ENCODE measurements around the gene ELP4. TPM values are rescaled to one million over a fixed set of nuclear protein-coding genes. Genes with fewer than 3 reads are reported as not detected.

ELP4 gene
- total RNA-seq, 1 experiment from 2014 or later = 15.2 TPM

DNA sequence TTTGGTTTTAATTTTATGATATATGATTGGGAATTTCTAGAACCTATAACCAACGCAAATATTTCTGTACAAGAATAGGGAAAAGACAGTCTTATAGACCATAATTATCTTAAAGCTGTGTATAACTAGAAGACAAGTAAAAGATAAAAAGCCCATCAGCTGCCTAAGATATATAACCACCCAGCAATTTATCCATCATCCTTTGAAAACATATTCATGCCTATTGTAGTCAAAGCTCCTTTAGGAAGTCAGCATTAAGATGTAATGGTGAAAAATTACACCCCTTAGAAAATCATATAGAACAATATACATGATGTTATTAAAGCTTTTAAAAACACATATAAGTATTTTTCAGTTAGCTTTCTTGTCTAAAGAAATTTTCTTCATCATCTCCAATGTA lies 46.4 kb downstream of the ELP4 start:
- Mint-ChIP-seq H3K27ac (no peak overlapping the region), H3K4me1 (peaks cover 6 to 11% of the 10 kb centered on the region in 2 experiments), H3K9me3 (peaks cover 12 to 15% of the 10 kb centered on the region in 2 experiments), H3K27me3 (ENCODE audit: low read depth) (no peaks in the 10 kb centered on the region), H3K36me3 (ENCODE audit: insufficient read depth in 1 of 3, low read depth in 3 of 3) (peaks cover 9 to 20% (median 14%) of the 10 kb centered on the region in 3 experiments), H3K4me3 (no peak overlapping the region)
- WGBS (ENCODE audit: extremely low coverage, insufficient read length, low lambda C conversion rate) = no CpG with 5 or more reads among the region's 1 CpG
- Histone ChIP-seq H3K14ac (ENCODE audit: insufficient read depth, low read length) (no peak overlapping the region), H3K79me2 (ENCODE audit: insufficient read depth, low read length) (no peaks in the 10 kb centered on the region), H3T11ph (ENCODE audit: low read length) (no peak overlapping the region), H3K4ac (ENCODE audit: low read depth, low read length) (no peak overlapping the region), H3K9me3 (ENCODE audit: control insufficient read depth, low read depth, low read length) (no peaks in the 10 kb centered on the region), H2AFZ (ENCODE audit: low read length) (no peak overlapping the region), H2BK12ac (ENCODE audit: insufficient read length, low read depth, low read length) (no peak overlapping the region), H4K20me1 (ENCODE audit: control insufficient read depth, insufficient read depth, insufficient read length) (no peaks in the 10 kb centered on the region), H2BK15ac (ENCODE audit: low read depth, low read length) (no peak overlapping the region), H3K27me3 (ENCODE audit: insufficient read depth, low read length) (no peaks in the 10 kb centered on the region), H2AK5ac (ENCODE audit: insufficient read length, low read length) (no peak overlapping the region), H3K79me1 (ENCODE audit: insufficient read depth, low read depth, low read length, poor library complexity, severe bottlenecking) (no peaks in the 10 kb centered on the region), H3K18ac (ENCODE audit: insufficient read length, low read depth, low read length) (no peak overlapping the region), H3K23me2 (ENCODE audit: insufficient read length, low read depth, low read length, poor library complexity, severe bottlenecking) (no peaks in the 10 kb centered on the region), H3K27ac (ENCODE audit: insufficient read length, low read depth, low read length) (no peak overlapping the region), H2BK120ac (ENCODE audit: low read depth, low read length, poor library complexity, severe bottlenecking) (no peak overlapping the region), H4K8ac (replicated peaks; ENCODE audit: insufficient read length, low read depth, low read length) (no peak overlapping the region), H3K4me2 (ENCODE audit: insufficient read depth, insufficient read length, low read length) (no peak overlapping the region), H3K9ac (ENCODE audit: extremely low read depth, insufficient read length, low read length) (no peak overlapping the region), H3K56ac (ENCODE audit: insufficient read length, low read depth, low read length) (no peak overlapping the region), H4K91ac (ENCODE audit: insufficient read length, low read depth, low read length) (no peak overlapping the region), H3K23ac (ENCODE audit: insufficient read length, low read depth, low read length) (no peak overlapping the region), H4K5ac (ENCODE audit: insufficient read length, low read depth, low read length) (no peak overlapping the region), H2BK5ac (ENCODE audit: insufficient read length, low read length) (no peak overlapping the region), H3K4me1 (ENCODE audit: insufficient read depth, low read length) (no peaks in the 10 kb centered on the region), H2BK20ac (ENCODE audit: low read depth, low read length, poor library complexity, severe bottlenecking) (no peak overlapping the region)
- no peak for DNase-seq
- TF ChIP-seq, protein P1, sequence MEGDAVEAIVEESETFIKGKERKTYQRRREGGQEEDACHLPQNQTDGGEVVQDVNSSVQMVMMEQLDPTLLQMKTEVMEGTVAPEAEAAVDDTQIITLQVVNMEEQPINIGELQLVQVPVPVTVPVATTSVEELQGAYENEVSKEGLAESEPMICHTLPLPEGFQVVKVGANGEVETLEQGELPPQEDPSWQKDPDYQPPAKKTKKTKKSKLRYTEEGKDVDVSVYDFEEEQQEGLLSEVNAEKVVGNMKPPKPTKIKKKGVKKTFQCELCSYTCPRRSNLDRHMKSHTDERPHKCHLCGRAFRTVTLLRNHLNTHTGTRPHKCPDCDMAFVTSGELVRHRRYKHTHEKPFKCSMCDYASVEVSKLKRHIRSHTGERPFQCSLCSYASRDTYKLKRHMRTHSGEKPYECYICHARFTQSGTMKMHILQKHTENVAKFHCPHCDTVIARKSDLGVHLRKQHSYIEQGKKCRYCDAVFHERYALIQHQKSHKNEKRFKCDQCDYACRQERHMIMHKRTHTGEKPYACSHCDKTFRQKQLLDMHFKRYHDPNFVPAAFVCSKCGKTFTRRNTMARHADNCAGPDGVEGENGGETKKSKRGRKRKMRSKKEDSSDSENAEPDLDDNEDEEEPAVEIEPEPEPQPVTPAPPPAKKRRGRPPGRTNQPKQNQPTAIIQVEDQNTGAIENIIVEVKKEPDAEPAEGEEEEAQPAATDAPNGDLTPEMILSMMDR (conservative IDR thresholded peaks at IDR 0.05) = no peak

Measured in H9 (cell line).